Endodermal cell (in vitro differentiated cells): Measurements from ENCODE around the gene SPAG8. TPM values are rescaled to one million over a fixed set of nuclear protein-coding genes. Genes with fewer than 3 reads are reported as not detected.

Source experiments
- DNase-seq: peaks from one replicate; pipeline ENCODE4 v3.0.0-alpha.2; 2017
- H3K27ac ChIP-seq: 2 replicates; pipeline ENCODE4 v1.5.1; 2013; ENCODE audit warnings: mild to moderate bottlenecking, low read depth, low read length, moderate library complexity
- H3K27me3 ChIP-seq: 2 replicates; pipeline ENCODE4 v1.6.1; 2013; ENCODE audit warnings: mild to moderate bottlenecking, low read length, moderate library complexity; ENCODE audit not compliant: insufficient read depth, control insufficient read depth, poor library complexity, severe bottlenecking
- H3K36me3 ChIP-seq: 2 replicates; pipeline ENCODE4 v1.7.0; 2013; ENCODE audit warnings: mild to moderate bottlenecking, low read length, moderate library complexity; ENCODE audit not compliant: control insufficient read depth, insufficient read depth
- H3K4me1 ChIP-seq: one replicate; pipeline ENCODE4 v1.7.0; 2013; ENCODE audit warnings: low read length; ENCODE audit not compliant: control insufficient read depth, insufficient read depth
- H3K4me3 ChIP-seq: 2 replicates; pipeline ENCODE4 v1.5.1; 2013; ENCODE audit warnings: mild to moderate bottlenecking, low read length, moderate library complexity
- H3K9ac ChIP-seq: 2 replicates; pipeline ENCODE4 v1.6.1; 2013; ENCODE audit warnings: mild to moderate bottlenecking, low read length, moderate library complexity; ENCODE audit not compliant: poor library complexity, severe bottlenecking; ENCODE audit errors: extremely low read depth
- H3K9me3 ChIP-seq: 2 replicates; pipeline ENCODE4 v1.6.1; 2013; ENCODE audit warnings: mild to moderate bottlenecking, low read length, moderate library complexity; ENCODE audit not compliant: control insufficient read depth
- H3K27ac Mint-ChIP-seq: 2 replicates; pipeline ENCODE4 v1.8.0; 2020; ENCODE audit warnings: mixed read lengths
- H3K27me3 Mint-ChIP-seq: 2 replicates; pipeline ENCODE4 v1.8.0; 2021; ENCODE audit warnings: mild to moderate bottlenecking, mixed read lengths; ENCODE audit not compliant: insufficient read depth
- H3K36me3 Mint-ChIP-seq: 2 replicates; pipeline ENCODE4 v1.8.0; 2020; ENCODE audit warnings: low read depth, mixed read lengths
- H3K4me1 Mint-ChIP-seq: 2 replicates; pipeline ENCODE4 v1.8.0; 2020; ENCODE audit warnings: mixed read lengths
- H3K4me3 Mint-ChIP-seq: 2 replicates; pipeline ENCODE4 v1.8.0; 2020; ENCODE audit warnings: mild to moderate bottlenecking, moderate library complexity, mixed read lengths
- H3K9me3 Mint-ChIP-seq: 2 replicates; pipeline ENCODE4 v1.8.0; 2020; ENCODE audit warnings: mild to moderate bottlenecking, mixed read lengths
- CTCF ChIP-seq: fragments of 200-600 bp; sonication (generic); conservative IDR thresholded peaks from 2 replicates; pipeline ENCODE4 v1.5.0; 2021; ENCODE audit warnings: antibody characterized with exemption, mild to moderate bottlenecking
- WGBS, 2 experiments: methylation state at CpG; one replicate each; pipeline versions ENCODE4 v1.1.5 to v1.1.7; 2013; ENCODE audit warnings: missing lambda C conversion rate in 2 of 2, mixed read lengths in 1 of 2; ENCODE audit not compliant: insufficient coverage in 1 of 2, insufficient read length in 1 of 2; 5-methylcytosine and 5-hydroxymethylcytosine counted together
- total RNA-seq, 2 donors: library from RNA; stranded (reverse); fragmentation: NEBNext Ultra II Directional in 1 of 2; extraction: Animal tissue kit (Norgen Biotek cat#: 25700) in 1 of 2; gene quantifications; 2 replicates in 1 of 2; 3 replicates in 1 of 2; pipeline ENCODE4 v1.2.1, GENCODE V29; 2021

SPAG8 gene
- total RNA-seq, 2 donors from 2014 or later, result 1.2 to 1.4 TPM

GRCh38 chr9:35769763-35770162, 42.3 kb downstream of the SPAG8 start:
- Histone ChIP-seq H3K9ac (no peak overlapping the region), H3K9me3 (no peaks in the 10 kb centered on the region), H3K4me1 (no peaks in the 10 kb centered on the region), H3K27me3 (no peaks in the 10 kb centered on the region), H3K4me3 (no peak overlapping the region), H3K27ac (no peak overlapping the region), H3K36me3 (no peaks in the 10 kb centered on the region)
- Mint-ChIP-seq H3K36me3 (no peaks in the 10 kb centered on the region), H3K4me1 (no peaks in the 10 kb centered on the region), H3K4me3 (no peak overlapping the region), H3K9me3 (no peaks in the 10 kb centered on the region), H3K27ac (no peak overlapping the region), H3K27me3 (no peaks in the 10 kb centered on the region)
- TF ChIP-seq CTCF, result no peak
- no peak for DNase-seq
- 95 to 100% methylated on average over 1 of the region's 1 CpG for WGBS, 2 experiments

DNA sequence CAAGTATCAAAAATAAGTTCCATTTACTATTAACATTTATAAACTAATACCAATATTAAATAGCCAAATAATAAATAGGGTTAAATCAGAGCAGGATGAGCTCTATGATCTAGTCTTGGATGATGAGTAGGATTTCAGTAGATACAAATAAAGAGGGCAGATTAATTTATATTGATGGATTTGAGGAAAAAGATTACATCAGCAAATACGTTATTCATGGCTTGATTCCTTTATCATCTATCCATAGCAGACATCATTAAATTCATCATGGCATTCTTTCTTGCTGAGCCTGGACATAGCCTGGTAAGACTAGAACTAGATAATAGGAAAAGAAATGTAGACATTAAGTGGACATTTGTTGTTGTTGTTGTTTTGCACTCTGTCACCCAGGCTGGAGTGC, 44.6 kb downstream of the SPAG8 start:
- H3K4me3 Mint-ChIP-seq, result no peak overlapping the region
- WGBS, 2 experiments, result 75% methylated on average over 1 of the region's 1 CpG; no CpG with 5 or more reads in 1 of the 2 experiments
- H3K36me3 Mint-ChIP-seq, result no peaks in the 10 kb centered on the region
- H3K36me3 ChIP-seq, result no peaks in the 10 kb centered on the region
- no peaks in the 10 kb centered on the region for H3K9me3 Mint-ChIP-seq
- H3K9ac ChIP-seq, result no peak overlapping the region
- H3K4me1 Mint-ChIP-seq, result no peaks in the 10 kb centered on the region
- no peak for DNase-seq
- no peaks in the 10 kb centered on the region for H3K27me3 Mint-ChIP-seq
- H3K27me3 ChIP-seq, result no peaks in the 10 kb centered on the region
- no peaks in the 10 kb centered on the region for H3K4me1 ChIP-seq
- no peak overlapping the region for H3K27ac ChIP-seq
- H3K27ac Mint-ChIP-seq, result no peak overlapping the region
- no peak overlapping the region for H3K4me3 ChIP-seq
- no peak for TF ChIP-seq CTCF
- no peaks in the 10 kb centered on the region for H3K9me3 ChIP-seq

DNA sequence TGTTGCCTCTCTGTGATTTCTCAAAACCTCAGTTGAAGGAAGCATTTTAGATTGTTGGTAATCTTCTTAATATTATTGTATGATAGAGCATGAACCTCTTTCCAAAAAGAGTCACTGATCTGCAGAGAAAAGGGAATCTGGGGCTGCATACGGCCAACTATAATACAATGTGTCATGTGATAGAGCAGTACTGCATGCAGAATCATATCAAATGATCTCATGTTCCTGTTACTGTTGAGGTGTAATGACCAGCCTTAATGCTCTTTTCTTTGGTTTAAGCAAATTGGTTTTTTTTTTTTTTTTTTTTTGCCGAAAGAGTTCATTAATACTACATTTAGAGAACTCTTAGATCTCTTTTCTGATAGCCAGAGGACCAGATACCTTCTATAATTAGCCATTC, 45.1 kb downstream of the SPAG8 start:
- H3K9ac ChIP-seq, result no peak overlapping the region
- no peak overlapping the region for H3K4me3 ChIP-seq
- Mint-ChIP-seq H3K27me3 (no peaks in the 10 kb centered on the region), H3K9me3 (no peaks in the 10 kb centered on the region), H3K36me3 (no peaks in the 10 kb centered on the region), H3K4me3 (no peak overlapping the region), H3K4me1 (no peaks in the 10 kb centered on the region), H3K27ac (no peak overlapping the region)
- DNase-seq, result no peak
- TF ChIP-seq CTCF, result no peak
- H3K36me3 ChIP-seq, result no peaks in the 10 kb centered on the region
- no peaks in the 10 kb centered on the region for H3K27me3 ChIP-seq
- H3K9me3 ChIP-seq, result no peaks in the 10 kb centered on the region
- H3K27ac ChIP-seq, result no peak overlapping the region
- WGBS, 2 experiments, result 92 to 100% methylated on average over 1 of the region's 2 CpGs
- H3K4me1 ChIP-seq, result no peaks in the 10 kb centered on the region
